A673 (cell line): ENCODE measurements around the gene TMEM218. TPM values are rescaled to one million over a fixed set of nuclear protein-coding genes. Genes with fewer than 3 reads are reported as not detected.
"Not testable (repeated sequence)": the region's sequence is repeated elsewhere in the genome, so short reads cannot be mapped to it uniquely, and the experiment has no call there.

Experiments used
- BruUV-seq: library from RNA; stranded (reverse); fragments of 400-500 nt; replicated peaks from 2 replicates; lab custom pipeline; 2021; lab: Mats Ljungman, UMichigan
- CTCF ChIA-PET: fragments of 300-600 bp; sonication (Branson Sonifier 250); formaldehyde crosslinking; loops from one replicate; lab custom pipeline; 2022; ENCODE audit warnings: antibody characterized with exemption; lab: Charles Lee
- POLR2A ChIA-PET: fragments of 300-600 bp; sonication (Branson Sonifier 250); formaldehyde crosslinking; loops from one replicate; lab custom pipeline; 2022; ENCODE audit warnings: antibody characterized with exemption; ENCODE audit not compliant: low non-redundant PET; lab: Charles Lee
- DNase-seq: peaks from one replicate; pipeline ENCODE4 v3.0.0-alpha.2; 2015; ENCODE audit warnings: low spot score
- H3K27ac ChIP-seq: fragments of 200-600 bp; sonication (generic); 2 replicates; pipeline ENCODE4 v1.5.1; 2016; ENCODE audit warnings: mixed run types, low read depth, mild to moderate bottlenecking, mixed read lengths, antibody characterized with exemption, low read length; ENCODE audit not compliant: poor library complexity, severe bottlenecking
- H3K27me3 ChIP-seq: fragments of 200-600 bp; sonication (generic); replicated peaks from 2 replicates; pipeline ENCODE4 v1.6.1; 2017; ENCODE audit warnings: mixed run types, low read depth, mild to moderate bottlenecking, mixed read lengths, antibody characterized with exemption, low read length; ENCODE audit not compliant: insufficient read depth, poor library complexity
- H3K36me3 ChIP-seq: fragments of 200-600 bp; sonication (generic); 2 replicates; pipeline ENCODE4 v1.6.1; 2016; ENCODE audit warnings: mixed run types, mild to moderate bottlenecking, mixed read lengths, antibody characterized with exemption, low read length; ENCODE audit not compliant: insufficient read depth, poor library complexity, severe bottlenecking
- H3K4me1 ChIP-seq: fragments of 200-600 bp; sonication (generic); 2 replicates; pipeline ENCODE4 v1.6.1; 2017; ENCODE audit warnings: mixed run types, mild to moderate bottlenecking, mixed read lengths, antibody characterized with exemption, low read length; ENCODE audit not compliant: insufficient read depth, poor library complexity, severe bottlenecking
- H3K4me3 ChIP-seq: fragments of 200-600 bp; sonication (generic); 2 replicates; pipeline ENCODE4 v1.5.1; 2016; ENCODE audit warnings: low read depth, mixed run types, mild to moderate bottlenecking, mixed read lengths, low read length; ENCODE audit not compliant: poor library complexity, severe bottlenecking
- H3K9me3 ChIP-seq: fragments of 200-600 bp; sonication (generic); 2 replicates; pipeline ENCODE4 v1.6.1; 2016; ENCODE audit warnings: mixed run types, low read depth, mild to moderate bottlenecking, mixed read lengths, antibody characterized with exemption, low read length; ENCODE audit not compliant: poor library complexity, severe bottlenecking
- EZH2 ChIP-seq: fragments of 200-600 bp; sonication (generic); IDR thresholded peaks from 2 replicates; pipeline ENCODE4 v1.6.1; 2017; ENCODE audit warnings: borderline replicate concordance, low read depth, mild to moderate bottlenecking, mixed read lengths, antibody characterized with exemption, low read length; ENCODE audit not compliant: poor library complexity, severe bottlenecking
- intact Hi-C: fragments of 100-400 bp; cut with micrococcal nuclease; formaldehyde crosslinking; loops from one replicate; pipeline ENCODE4 v1.10.0; 2022; ENCODE audit not compliant: unreplicated experiment
- total RNA-seq: library from RNA; stranded (reverse); gene quantifications from 2 replicates; pipeline ENCODE4 v1.2.3, GENCODE V29; 2021
- TF ChIP-seq, protein P1 (sequence below): fragments of 300-800, 200-600 bp; sonication (generic); conservative IDR thresholded peaks from 2 replicates; pipeline ENCODE4 v1.5.1; 2017; ENCODE audit warnings: low read depth, mild to moderate bottlenecking, antibody characterized with exemption, low read length, moderate library complexity, mixed read lengths

The TMEM218 gene
- total RNA-seq, 1 experiment from 2014 or later: 28.8 TPM

DNA sequence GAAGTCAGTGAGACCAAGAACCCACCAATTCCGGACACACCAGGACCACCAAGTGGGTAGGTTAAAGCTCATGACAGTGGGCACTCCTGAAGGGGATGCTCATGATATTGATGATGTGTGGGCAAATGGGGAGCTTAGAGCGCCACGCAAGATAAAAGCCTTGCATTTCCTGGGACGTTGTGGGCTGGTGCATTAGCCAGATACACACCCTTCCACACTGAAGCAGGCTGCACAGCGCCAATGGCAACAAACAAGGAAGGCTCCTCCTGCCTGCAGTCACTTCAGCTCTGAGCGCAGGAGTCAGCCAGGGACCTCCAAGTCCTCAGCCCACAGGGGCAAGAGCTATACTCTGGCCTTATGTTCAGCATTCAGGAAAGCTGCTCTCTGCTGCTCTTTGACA, 20.6 kb downstream of the TMEM218 start:
- POLR2A ChIA-PET: no interaction called here
- H3K27ac ChIP-seq: no peak overlapping the region
- intact Hi-C loops: loop anchor here (1.0 to 5.0 kb wide), 4 partner anchors 50 to 781 kb away; no protein-coding TSS in a partner anchor
- no peak for TF ChIP-seq EZH2
- TF ChIP-seq, protein P1, sequence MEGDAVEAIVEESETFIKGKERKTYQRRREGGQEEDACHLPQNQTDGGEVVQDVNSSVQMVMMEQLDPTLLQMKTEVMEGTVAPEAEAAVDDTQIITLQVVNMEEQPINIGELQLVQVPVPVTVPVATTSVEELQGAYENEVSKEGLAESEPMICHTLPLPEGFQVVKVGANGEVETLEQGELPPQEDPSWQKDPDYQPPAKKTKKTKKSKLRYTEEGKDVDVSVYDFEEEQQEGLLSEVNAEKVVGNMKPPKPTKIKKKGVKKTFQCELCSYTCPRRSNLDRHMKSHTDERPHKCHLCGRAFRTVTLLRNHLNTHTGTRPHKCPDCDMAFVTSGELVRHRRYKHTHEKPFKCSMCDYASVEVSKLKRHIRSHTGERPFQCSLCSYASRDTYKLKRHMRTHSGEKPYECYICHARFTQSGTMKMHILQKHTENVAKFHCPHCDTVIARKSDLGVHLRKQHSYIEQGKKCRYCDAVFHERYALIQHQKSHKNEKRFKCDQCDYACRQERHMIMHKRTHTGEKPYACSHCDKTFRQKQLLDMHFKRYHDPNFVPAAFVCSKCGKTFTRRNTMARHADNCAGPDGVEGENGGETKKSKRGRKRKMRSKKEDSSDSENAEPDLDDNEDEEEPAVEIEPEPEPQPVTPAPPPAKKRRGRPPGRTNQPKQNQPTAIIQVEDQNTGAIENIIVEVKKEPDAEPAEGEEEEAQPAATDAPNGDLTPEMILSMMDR: no peak
- no peaks in the 10 kb centered on the region for H3K9me3 ChIP-seq
- no peak overlapping the region for H3K4me3 ChIP-seq
- no peak for DNase-seq
- no peaks in the 10 kb centered on the region for H3K4me1 ChIP-seq
- BruUV-seq: no TSS peak
- CTCF ChIA-PET: interaction anchor here (0.5 to 2.9 kb wide), 9 partner anchors 9 to 343 kb away, joined by 3 to 34 read pairs (median 5); no protein-coding TSS in a partner anchor
- H3K36me3 ChIP-seq: peaks cover 1% of the 10 kb centered on the region
- no peaks in the 10 kb centered on the region for H3K27me3 ChIP-seq

DNA sequence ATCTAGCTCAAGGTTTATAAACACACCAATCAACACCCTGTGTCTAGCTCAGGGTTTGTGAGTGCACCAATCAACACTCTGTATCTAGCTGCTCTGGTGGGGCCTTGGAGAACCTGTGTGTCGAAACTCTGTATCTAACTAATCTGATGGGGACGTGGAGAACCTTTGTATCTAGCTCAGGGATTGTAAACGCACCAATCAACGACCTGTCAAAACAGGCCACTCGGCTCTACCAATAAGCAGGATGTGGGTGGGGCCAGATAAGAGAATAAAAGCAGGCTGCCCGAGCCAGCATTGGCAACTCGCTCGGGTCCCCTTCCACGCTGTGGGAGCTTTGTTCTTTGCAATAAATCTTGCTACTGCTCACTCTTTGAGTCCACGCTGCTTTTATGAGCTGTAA, 21.3 kb downstream of the TMEM218 start:
- DNase-seq, H3K9me3 ChIP-seq, H3K36me3 ChIP-seq, H3K4me3 ChIP-seq, H3K27ac ChIP-seq, BruUV-seq, H3K27me3 ChIP-seq, H3K4me1 ChIP-seq, POLR2A ChIA-PET: not testable (repeated sequence)
- CTCF ChIA-PET: interaction anchor here (0.5 to 2.9 kb wide), 5 partner anchors 10 to 343 kb away, joined by 3 to 34 read pairs (median 15); no protein-coding TSS in a partner anchor
- intact Hi-C loops: loop anchor here (2.0 to 5.0 kb wide), 3 partner anchors 259 to 782 kb away; no protein-coding TSS in a partner anchor

DNA sequence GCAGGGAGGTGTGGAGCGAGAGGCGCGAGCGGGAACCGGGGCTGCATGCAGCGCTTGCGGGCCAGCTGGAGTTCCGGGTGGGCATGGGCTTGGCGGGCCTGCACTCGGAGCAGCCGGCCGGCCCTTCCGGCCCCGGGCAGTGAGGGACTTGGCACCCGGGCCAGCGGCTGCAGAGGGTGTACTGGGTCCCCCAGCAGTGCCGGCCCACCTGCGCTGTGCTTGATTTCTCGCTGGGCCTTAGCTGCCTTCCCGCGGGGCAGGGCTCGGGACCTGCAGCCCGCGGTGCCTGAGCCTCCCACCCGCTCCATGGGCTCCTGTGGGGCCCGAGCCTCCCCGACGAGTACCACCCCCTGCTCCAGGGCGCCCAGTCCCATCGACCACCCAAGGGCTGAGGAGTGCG, 21.9 kb downstream of the TMEM218 start:
- BruUV-seq, intact Hi-C loops, H3K9me3 ChIP-seq, DNase-seq, H3K36me3 ChIP-seq, H3K4me3 ChIP-seq, H3K27ac ChIP-seq, H3K4me1 ChIP-seq, H3K27me3 ChIP-seq, POLR2A ChIA-PET: not testable (repeated sequence)
- CTCF ChIA-PET: interaction anchor here (2.1 to 2.9 kb wide), 2 partner anchors 35 to 53 kb away, joined by 15 to 34 read pairs; no protein-coding TSS in a partner anchor

DNA sequence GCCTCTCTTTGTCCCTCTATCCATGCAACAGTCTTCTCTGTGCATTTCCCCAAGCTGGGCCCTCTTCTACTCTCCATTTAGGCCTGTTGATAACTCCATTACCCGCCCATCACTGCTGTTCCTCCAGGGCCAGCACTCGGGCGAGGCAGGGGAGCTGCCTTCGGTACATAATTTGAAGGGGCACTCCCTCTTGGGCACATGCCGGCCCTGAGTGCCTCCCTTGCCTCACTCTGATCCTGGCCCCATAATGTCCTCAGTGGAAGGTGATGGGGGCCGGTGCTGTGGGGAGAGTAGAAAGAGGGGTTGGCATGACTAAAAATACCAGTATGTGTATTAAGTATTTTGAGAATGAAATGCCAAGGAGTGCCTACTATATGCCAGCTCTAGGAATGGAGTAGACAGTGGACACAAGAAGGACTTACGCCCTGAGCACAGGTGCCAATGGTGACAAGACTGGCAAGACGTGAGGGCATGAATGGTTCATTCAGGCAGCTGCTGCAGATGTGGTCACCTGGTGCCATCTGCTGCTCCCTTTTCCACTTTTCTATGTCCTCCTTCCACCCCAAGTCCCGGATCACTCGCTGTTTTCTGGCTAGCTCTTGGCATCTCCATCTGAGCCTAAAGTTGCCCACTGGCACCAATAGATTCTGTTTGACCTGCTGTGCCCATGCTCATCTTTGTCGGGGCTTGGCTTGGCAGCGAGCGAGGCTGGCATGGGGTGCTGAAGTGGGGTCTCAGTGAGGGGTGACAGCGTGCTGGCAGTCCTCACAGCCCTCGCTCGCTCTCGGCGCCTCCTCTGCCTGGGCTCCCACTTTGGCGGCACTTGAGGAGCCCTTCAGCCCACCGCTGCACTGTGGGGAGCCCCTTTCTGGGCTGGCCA, 22.6 kb downstream of the TMEM218 start:
- BruUV-seq: no TSS peak
- Histone ChIP-seq H3K27ac (no peak overlapping the region), H3K4me3 (no peak overlapping the region), H3K27me3 (no peaks in the 10 kb centered on the region), H3K36me3 (no peaks in the 10 kb centered on the region), H3K4me1 (no peaks in the 10 kb centered on the region), H3K9me3 (no peaks in the 10 kb centered on the region)
- DNase-seq: no peak
- TF ChIP-seq, protein P1: no peak
- TF ChIP-seq EZH2: no peak
- POLR2A ChIA-PET: no interaction called here
- intact Hi-C loops: no loop called here
- CTCF ChIA-PET: no interaction called here
